Gastroesophageal sphincter (tissue), 3 donors: ENCODE measurements around the gene RPTOR.

ENCODE experiments used
- CTCF ChIP-seq, 4 experiments: fragments of 200-600 bp in 2 of 4; fragments of 450-650 bp in 2 of 4; sonication (generic) in 1 of 4; IDR thresholded peaks; one replicate each; pipeline ENCODE4 v1.5.1; 2017 to 2019; ENCODE audit warnings: antibody characterized with exemption in 4 of 4, mild to moderate bottlenecking in 2 of 4, moderate library complexity in 2 of 4
- EP300 ChIP-seq: sonication (generic); formaldehyde crosslinking; IDR thresholded peaks from one replicate; pipeline ENCODE4 v1.6.1; 2017; ENCODE audit warnings: antibody characterized with exemption, mild to moderate bottlenecking
- POLR2A ChIP-seq, 2 donors: fragments of 450-650 bp; IDR thresholded peaks; one replicate each; pipeline ENCODE4 v1.6.1; 2017; ENCODE audit warnings: antibody characterized with exemption in 2 of 2, mild to moderate bottlenecking in 2 of 2, moderate library complexity in 1 of 2
- POLR2AphosphoS5 ChIP-seq: sonication (generic); formaldehyde crosslinking; IDR thresholded peaks from one replicate; pipeline ENCODE4 v1.6.1; 2017; ENCODE audit warnings: antibody characterized with exemption

- TF ChIP-seq CTCF (IDR thresholded peaks at IDR 0.05): no peak
- no peak for TF ChIP-seq POLR2AphosphoS5
- TF ChIP-seq POLR2A (IDR thresholded peaks at IDR 0.05): no peak
- TF ChIP-seq EP300: no peak
Observed at GRCh38 chr17:81009136-81009535, 464.5 kb downstream of the RPTOR start.
